ENCODE results near the gene CCDC18.
"Not testable (repeated sequence)": the region's sequence is repeated elsewhere in the genome, so short reads cannot be mapped to it uniquely, and the experiment has no call there.

CCDC18 gene

GRCh38 chr1:93275634-93276295 lies 95.2 kb downstream of the CCDC18 start:
- Histone ChIP-seq H3K27me3 (ENCODE audit: insufficient read depth, poor library complexity, severe bottlenecking) (no peaks in the 10 kb centered on the region), H3K27ac (replicated peaks) (no peak overlapping the region), H3K4me3 (replicated peaks; ENCODE audit: insufficient read depth, low read length) (no peak overlapping the region)
- DNase-seq (ENCODE audit: low read depth in 1 of 2, low spot score in 1 of 2) = no peak
- TF ChIP-seq CTCF (IDR thresholded peaks at IDR 0.05; ENCODE audit: insufficient read depth, low read length) (no peak), POLR2AphosphoS5 (IDR thresholded peaks at IDR 0.05; ENCODE audit: low read depth) (no peak), SPI1 (IDR thresholded peaks at IDR 0.05; ENCODE audit: borderline replicate concordance, low read depth) (no peak), GABPA (IDR thresholded peaks at IDR 0.05; ENCODE audit: low read depth) (no peak)
- TF ChIP-seq, protein P1, sequence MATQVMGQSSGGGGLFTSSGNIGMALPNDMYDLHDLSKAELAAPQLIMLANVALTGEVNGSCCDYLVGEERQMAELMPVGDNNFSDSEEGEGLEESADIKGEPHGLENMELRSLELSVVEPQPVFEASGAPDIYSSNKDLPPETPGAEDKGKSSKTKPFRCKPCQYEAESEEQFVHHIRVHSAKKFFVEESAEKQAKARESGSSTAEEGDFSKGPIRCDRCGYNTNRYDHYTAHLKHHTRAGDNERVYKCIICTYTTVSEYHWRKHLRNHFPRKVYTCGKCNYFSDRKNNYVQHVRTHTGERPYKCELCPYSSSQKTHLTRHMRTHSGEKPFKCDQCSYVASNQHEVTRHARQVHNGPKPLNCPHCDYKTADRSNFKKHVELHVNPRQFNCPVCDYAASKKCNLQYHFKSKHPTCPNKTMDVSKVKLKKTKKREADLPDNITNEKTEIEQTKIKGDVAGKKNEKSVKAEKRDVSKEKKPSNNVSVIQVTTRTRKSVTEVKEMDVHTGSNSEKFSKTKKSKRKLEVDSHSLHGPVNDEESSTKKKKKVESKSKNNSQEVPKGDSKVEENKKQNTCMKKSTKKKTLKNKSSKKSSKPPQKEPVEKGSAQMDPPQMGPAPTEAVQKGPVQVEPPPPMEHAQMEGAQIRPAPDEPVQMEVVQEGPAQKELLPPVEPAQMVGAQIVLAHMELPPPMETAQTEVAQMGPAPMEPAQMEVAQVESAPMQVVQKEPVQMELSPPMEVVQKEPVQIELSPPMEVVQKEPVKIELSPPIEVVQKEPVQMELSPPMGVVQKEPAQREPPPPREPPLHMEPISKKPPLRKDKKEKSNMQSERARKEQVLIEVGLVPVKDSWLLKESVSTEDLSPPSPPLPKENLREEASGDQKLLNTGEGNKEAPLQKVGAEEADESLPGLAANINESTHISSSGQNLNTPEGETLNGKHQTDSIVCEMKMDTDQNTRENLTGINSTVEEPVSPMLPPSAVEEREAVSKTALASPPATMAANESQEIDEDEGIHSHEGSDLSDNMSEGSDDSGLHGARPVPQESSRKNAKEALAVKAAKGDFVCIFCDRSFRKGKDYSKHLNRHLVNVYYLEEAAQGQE (IDR thresholded peaks at IDR 0.05; ENCODE audit: insufficient replicate concordance, low read depth) = no peak

DNA sequence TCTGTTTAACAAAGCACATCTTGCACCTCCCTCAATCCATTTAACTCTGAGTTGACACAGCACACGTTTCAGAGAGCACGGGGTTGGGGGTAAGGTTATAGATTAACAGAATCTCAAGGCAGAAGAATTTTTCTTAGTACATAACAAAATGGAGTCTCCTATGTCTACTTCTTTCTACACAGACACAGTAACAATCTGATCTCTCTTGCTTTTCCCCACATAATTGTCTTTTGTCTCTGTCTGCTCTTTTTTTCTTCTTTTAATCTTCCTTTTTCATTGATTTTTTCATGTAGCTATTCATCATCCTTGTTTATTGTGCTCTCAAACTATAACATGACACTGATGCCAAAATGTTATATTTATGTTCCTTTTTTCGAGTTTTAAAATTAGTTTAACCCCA lies 97.0 kb downstream of the CCDC18 start:
- DNase-seq (ENCODE audit: low read depth in 1 of 2, low spot score in 1 of 2); H3K27ac ChIP-seq (replicated peaks); H3K4me3 ChIP-seq (replicated peaks; ENCODE audit: insufficient read depth, low read length): not testable (repeated sequence)

GRCh38 chr1:93283496-93283895 lies 103.0 kb downstream of the CCDC18 start:
- Histone ChIP-seq H3K27me3 (ENCODE audit: insufficient read depth, poor library complexity, severe bottlenecking) (no peaks in the 10 kb centered on the region), H3K27ac (replicated peaks) (no peak overlapping the region), H3K4me3 (replicated peaks; ENCODE audit: insufficient read depth, low read length) (no peak overlapping the region)
- DNase-seq (ENCODE audit: low read depth in 1 of 2, low spot score in 1 of 2) = no peak
- TF ChIP-seq GABPA (IDR thresholded peaks at IDR 0.05; ENCODE audit: low read depth) (no peak), SPI1 (IDR thresholded peaks at IDR 0.05; ENCODE audit: borderline replicate concordance, low read depth) (no peak), POLR2AphosphoS5 (IDR thresholded peaks at IDR 0.05; ENCODE audit: low read depth) (no peak), CTCF (IDR thresholded peaks at IDR 0.05; ENCODE audit: insufficient read depth, low read length) (no peak)
- TF ChIP-seq, protein P1 (IDR thresholded peaks at IDR 0.05; ENCODE audit: insufficient replicate concordance, low read depth) = no peak

More for the DNA sequence above, 97.0 kb downstream of the CCDC18 start:
- not testable (repeated sequence) for H3K27me3 ChIP-seq (ENCODE audit: insufficient read depth, poor library complexity, severe bottlenecking)

DNA sequence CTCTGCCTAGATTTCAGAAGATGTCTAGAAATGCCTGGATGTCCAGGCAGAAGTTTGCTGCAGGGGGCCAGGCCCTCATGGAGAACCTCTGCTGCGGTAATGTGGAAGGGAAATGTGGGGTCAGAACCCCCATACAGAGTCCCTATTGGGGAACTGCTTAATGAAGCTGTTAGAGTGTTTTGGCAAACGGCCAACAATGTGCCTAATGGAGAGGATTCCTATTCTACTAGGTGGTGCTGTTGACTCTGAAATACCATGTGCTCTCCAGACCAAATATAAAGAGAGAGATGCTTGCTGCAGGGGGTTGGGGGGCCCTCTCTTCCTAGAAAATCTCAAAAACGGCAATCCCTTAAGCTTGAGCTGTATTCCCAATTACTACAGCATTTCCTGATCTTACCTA lies 108.0 kb downstream of the CCDC18 start:
- no peaks in the 10 kb centered on the region for H3K27me3 ChIP-seq (ENCODE audit: insufficient read depth, poor library complexity, severe bottlenecking)
- H3K4me3 ChIP-seq (replicated peaks; ENCODE audit: insufficient read depth, low read length) = no peak overlapping the region
- DNase-seq (ENCODE audit: low read depth in 1 of 2, low spot score in 1 of 2) = no peak
- H3K27ac ChIP-seq (replicated peaks) = no peak overlapping the region
- TF ChIP-seq GABPA (IDR thresholded peaks at IDR 0.05; ENCODE audit: low read depth) (no peak), SPI1 (IDR thresholded peaks at IDR 0.05; ENCODE audit: borderline replicate concordance, low read depth) (no peak)

All from HL-60 (cell line).